Activated CD8-positive, alpha-beta memory T cell treated with anti-CD3 and anti-CD28 coated beads for 36 hours (primary cell): ENCODE results near the gene NPHP3. TPM values are rescaled to one million over a fixed set of nuclear protein-coding genes. Genes with fewer than 3 reads are reported as not detected.

ENCODE experiments used
- CTCF ChIA-PET: fragments of 350-600 bp; sonication (Branson Sonifier 250); formaldehyde crosslinking; loops from one replicate; lab custom pipeline; 2021; ENCODE audit warnings: antibody characterized with exemption; lab: Charles Lee
- POLR2A ChIA-PET: fragments of 350-600 bp; sonication (Branson Sonifier 250); formaldehyde crosslinking; loops from one replicate; lab custom pipeline; 2021; ENCODE audit warnings: antibody characterized with exemption; lab: Charles Lee
- total RNA-seq, 2 experiments: library from RNA; stranded (reverse); gene quantifications; one replicate each; pipeline ENCODE4 v1.2.3, GENCODE V29; 2021

NPHP3 gene
- total RNA-seq, 2 experiments from 2014 or later, result 11.6 to 12.9 TPM

- ChIA-PET POLR2A (interaction anchor here (0.6 kb wide), 1 partner anchor 49 kb away, joined by 3 read pairs; no protein-coding TSS in a partner anchor), CTCF (no interaction called here)
These were observed 11.9 kb downstream of the NPHP3 start for GRCh38 chr3:132710311-132710710.

- ChIA-PET CTCF (no interaction called here), POLR2A (no interaction called here)
These were observed 12.4 kb downstream of the NPHP3 start for GRCh38 chr3:132709761-132710160.

- ChIA-PET POLR2A (no interaction called here), CTCF (no interaction called here)
These were observed 18.5 kb downstream of the NPHP3 start for GRCh38 chr3:132703733-132704132.

GRCh38 chr3:132695422-132695821, 26.8 kb downstream of the NPHP3 start:
- CTCF ChIA-PET, result no interaction called here
- POLR2A ChIA-PET, result no interaction called here

- ChIA-PET CTCF (no interaction called here), POLR2A (no interaction called here)
These were observed 27.2 kb downstream of the NPHP3 start for GRCh38 chr3:132694991-132695390.

GRCh38 chr3:132690040-132690439, 32.2 kb downstream of the NPHP3 start:
- CTCF ChIA-PET, result interaction anchor here (0.5 kb wide), 1 partner anchor 8 kb away, joined by 3 read pairs; no protein-coding TSS in a partner anchor
- POLR2A ChIA-PET, result no interaction called here

GRCh38 chr3:132682201-132682600, 40.0 kb downstream of the NPHP3 start:
- ChIA-PET CTCF (no interaction called here), POLR2A (no interaction called here)

- POLR2A ChIA-PET, result no interaction called here
- CTCF ChIA-PET, result no interaction called here
These were observed 40.8 kb downstream of the NPHP3 start for GRCh38 chr3:132681421-132681820.

GRCh38 chr3:132679911-132680310, 42.3 kb downstream of the NPHP3 start:
- ChIA-PET CTCF (no interaction called here), POLR2A (no interaction called here)

- ChIA-PET POLR2A (no interaction called here), CTCF (no interaction called here)
These were observed 46.8 kb downstream of the NPHP3 start for GRCh38 chr3:132675408-132675807.

GRCh38 chr3:132669256-132669777, 52.9 kb downstream of the NPHP3 start:
- POLR2A ChIA-PET, result interaction anchor here (1.1 kb wide), 1 partner anchor 9 kb away, joined by 3 read pairs; the partner anchor contains the start of gene UBA5
- CTCF ChIA-PET, result no interaction called here

- ChIA-PET POLR2A (no interaction called here), CTCF (no interaction called here)
These were observed 56.9 kb downstream of the NPHP3 start for GRCh38 chr3:132665230-132665745.

GRCh38 chr3:132662212-132662611, 60.0 kb downstream of the NPHP3 start:
- ChIA-PET CTCF (interaction anchor here (0.6 to 1.2 kb wide), 3 partner anchors 9 to 1686 kb away, joined by 3 read pairs; no protein-coding TSS in a partner anchor), POLR2A (no interaction called here)

GRCh38 chr3:132661101-132661500, 61.1 kb downstream of the NPHP3 start:
- POLR2A ChIA-PET, result interaction anchor here (0.7 kb wide), 1 partner anchor 49 kb away, joined by 3 read pairs; no protein-coding TSS in a partner anchor
- CTCF ChIA-PET, result interaction anchor here (0.6 kb wide), 1 partner anchor 201 kb away, joined by 3 read pairs; no protein-coding TSS in a partner anchor

- CTCF ChIA-PET, result interaction anchor here (0.6 kb wide), 1 partner anchor 201 kb away, joined by 3 read pairs; no protein-coding TSS in a partner anchor
- POLR2A ChIA-PET, result interaction anchor here (0.9 kb wide), 1 partner anchor 9 kb away, joined by 3 read pairs; no protein-coding TSS in a partner anchor
These were observed 61.5 kb downstream of the NPHP3 start for GRCh38 chr3:132660811-132661070.

- ChIA-PET POLR2A (interaction anchor here (0.9 kb wide), 1 partner anchor 10 kb away, joined by 3 read pairs; no protein-coding TSS in a partner anchor), CTCF (no interaction called here)
These were observed 62.0 kb downstream of the NPHP3 start, which contains the start of gene UBA5 for GRCh38 chr3:132660052-132660810. TSS of gene UBA5 (plus strand) at chr3:132660329. CDS start at chr3:132660538, 209 bp downstream.

GRCh38 chr3:132659365-132660051, 62.7 kb downstream of the NPHP3 start, which contains the start of gene ACAD11:
TSS of gene ACAD11 (minus strand) at chr3:132659809. CDS start at chr3:132659751, 58 bp downstream.
- ChIA-PET CTCF (no interaction called here), POLR2A (interaction anchor here (0.6 kb wide), 1 partner anchor 1145 kb away, joined by 3 read pairs; no protein-coding TSS in a partner anchor)

GRCh38 chr3:132659000-132659364, 63.2 kb downstream of the NPHP3 start:
- ChIA-PET CTCF (no interaction called here), POLR2A (no interaction called here)

GRCh38 chr3:132657869-132658747, 64.1 kb downstream of the NPHP3 start:
- ChIA-PET CTCF (interaction anchor here (0.6 kb wide), 1 partner anchor 16 kb away, joined by 9 read pairs; no protein-coding TSS in a partner anchor), POLR2A (no interaction called here)
